Activated CD4-positive, alpha-beta memory T cell treated with anti-CD3 and anti-CD28 coated beads, Interleukin-2, amount 10 ng/mL, durations not matched to agents 7 days and 5 days (primary cell): ENCODE results near the gene WDR18. TPM values are rescaled to one million over a fixed set of nuclear protein-coding genes. Genes with fewer than 3 reads are reported as not detected.

Experiments used
- CTCF ChIA-PET: fragments of 350-600 bp; sonication (Branson Sonifier 250); formaldehyde crosslinking; loops from one replicate; lab custom pipeline; 2021; ENCODE audit warnings: antibody characterized with exemption, inconsistent platforms; lab: Charles Lee
- POLR2A ChIA-PET: fragments of 350-600 bp; sonication (Branson Sonifier 250); formaldehyde crosslinking; loops from one replicate; lab custom pipeline; 2021; ENCODE audit warnings: antibody characterized with exemption; lab: Charles Lee
- DNase-seq: peaks from one replicate; pipeline ENCODE4 v3.0.0-alpha.2; 2020
- H3K27ac Mint-ChIP-seq: one replicate; pipeline ENCODE4 v1.8.0; 2021; ENCODE audit warnings: mild to moderate bottlenecking, mixed read lengths
- H3K27me3 Mint-ChIP-seq: one replicate; pipeline ENCODE4 v1.8.0; 2021; ENCODE audit warnings: mixed read lengths
- H3K36me3 Mint-ChIP-seq: one replicate; pipeline ENCODE4 v1.8.0; 2021; ENCODE audit warnings: low read depth, mixed read lengths
- H3K4me1 Mint-ChIP-seq: one replicate; pipeline ENCODE4 v1.8.0; 2021; ENCODE audit warnings: mixed read lengths
- H3K4me3 Mint-ChIP-seq: one replicate; pipeline ENCODE4 v1.8.0; 2021; ENCODE audit warnings: mild to moderate bottlenecking, mixed read lengths
- H3K9me3 Mint-ChIP-seq: one replicate; pipeline ENCODE4 v1.8.0; 2021; ENCODE audit warnings: mixed read lengths
- total RNA-seq, 2 experiments: library from RNA; stranded (reverse); gene quantifications; one replicate each; pipeline ENCODE4 v1.2.3, GENCODE V29; 2021

Gene WDR18
- total RNA-seq, 2 experiments from 2014 or later, result 42.0 to 44.3 TPM

DNA sequence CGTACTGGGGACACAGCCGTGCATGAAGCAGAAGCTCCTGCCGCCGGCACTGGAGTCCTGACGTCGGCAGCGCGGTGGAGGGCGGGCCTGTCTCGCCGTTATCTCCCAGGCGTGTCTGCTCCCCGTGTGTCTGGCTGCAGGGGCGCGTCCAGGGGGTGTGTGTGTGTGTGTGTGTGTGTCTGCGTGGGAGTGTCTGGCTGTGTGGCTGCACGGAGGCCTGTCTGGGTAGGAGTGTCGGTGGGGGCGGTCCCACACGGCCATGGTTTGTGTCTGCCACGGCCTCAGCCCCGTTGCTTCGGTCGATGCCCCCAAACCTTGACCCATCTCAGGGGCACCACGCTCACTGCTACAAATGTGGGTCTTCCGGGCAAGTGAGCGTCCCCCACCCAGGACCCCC lies 40.0 kb upstream of the WDR18 start:
- no peak for DNase-seq
- CTCF ChIA-PET, result no interaction called here
- peaks cover 16% of the 10 kb centered on the region for H3K36me3 Mint-ChIP-seq
- H3K27me3 Mint-ChIP-seq, result no peaks in the 10 kb centered on the region
- POLR2A ChIA-PET, result no interaction called here
- no peak overlapping the region for H3K4me3 Mint-ChIP-seq
- no peaks in the 10 kb centered on the region for H3K9me3 Mint-ChIP-seq
- peaks cover 21% of the 10 kb centered on the region for H3K4me1 Mint-ChIP-seq
- H3K27ac Mint-ChIP-seq, result no peak overlapping the region

DNA sequence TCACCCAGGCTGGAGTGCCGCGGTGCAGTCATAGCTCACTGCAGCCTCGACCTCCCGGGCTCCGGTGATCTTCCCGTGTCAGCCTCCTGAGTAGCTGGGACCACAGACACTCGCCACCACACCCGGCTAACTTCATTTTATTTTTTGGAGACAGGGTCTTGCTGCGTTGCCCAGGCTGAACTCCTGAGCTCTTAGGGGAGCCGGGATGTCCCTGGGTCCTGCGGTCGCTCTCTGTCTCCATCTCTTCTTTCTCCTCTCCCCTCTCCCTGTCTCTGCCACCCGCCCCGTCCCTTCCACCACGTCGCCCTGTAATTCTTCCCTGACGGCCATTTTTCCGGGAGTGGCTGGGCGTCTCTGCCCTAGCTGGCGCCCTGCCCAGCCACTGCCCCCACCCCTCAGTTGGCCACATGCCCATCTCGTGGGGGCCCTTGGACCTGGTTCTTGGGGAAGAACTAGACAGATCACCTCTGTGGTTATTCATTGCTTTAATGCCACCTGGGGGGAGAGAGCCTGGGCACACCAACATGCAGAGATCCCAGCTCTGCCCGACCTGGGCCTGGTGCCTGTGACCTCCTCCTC lies 39.4 kb upstream of the WDR18 start:
- Mint-ChIP-seq H3K27ac (no peak overlapping the region), H3K4me3 (no peak overlapping the region), H3K36me3 (peaks cover 10% of the 10 kb centered on the region), H3K4me1 (peaks cover 16% of the 10 kb centered on the region), H3K9me3 (no peaks in the 10 kb centered on the region), H3K27me3 (no peaks in the 10 kb centered on the region)
- ChIA-PET POLR2A (no interaction called here), CTCF (no interaction called here)
- DNase-seq, result no peak

DNA sequence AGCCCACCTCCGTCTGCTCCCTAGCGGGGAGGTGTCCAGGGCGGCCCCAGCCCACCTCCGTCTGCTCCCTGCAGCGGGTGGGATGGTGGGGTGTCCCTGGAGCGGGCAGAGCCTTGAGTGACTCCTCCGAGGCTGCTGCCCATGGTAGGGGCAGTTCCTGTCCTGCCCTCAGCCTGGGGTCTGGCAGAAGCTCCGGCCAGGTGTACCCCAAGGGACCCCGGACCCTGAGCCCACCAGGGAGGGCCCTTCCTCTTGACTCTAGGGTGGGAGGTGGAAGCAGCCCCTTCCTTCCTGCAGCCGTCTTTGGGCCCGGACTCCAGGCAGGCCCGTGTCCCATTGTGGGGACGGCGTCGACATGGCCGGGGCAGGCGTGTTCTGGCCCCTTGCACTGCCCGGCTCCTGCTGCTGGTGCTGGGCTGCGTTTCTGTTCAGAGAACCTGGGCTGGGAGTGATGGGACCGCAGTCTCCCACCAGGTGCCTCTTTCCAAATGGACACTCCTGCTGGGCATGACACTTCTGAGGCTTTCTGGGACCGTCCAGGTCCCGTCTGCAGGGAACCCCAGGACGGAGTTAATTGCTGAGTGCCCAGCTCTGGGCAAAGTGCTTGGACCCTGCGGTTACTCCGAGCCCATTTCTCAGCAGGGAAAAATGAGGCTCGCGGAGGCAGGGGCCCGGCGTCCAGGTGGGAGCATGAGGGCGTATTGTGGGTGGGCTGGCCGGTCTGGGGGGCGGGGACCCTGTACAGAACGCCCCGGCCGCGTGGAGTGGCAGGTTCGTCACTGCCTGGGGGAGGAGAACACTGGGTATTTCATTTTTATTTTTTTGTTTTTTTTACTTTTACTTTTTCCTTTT lies 38.5 kb upstream of the WDR18 start:
- H3K9me3 Mint-ChIP-seq, result no peaks in the 10 kb centered on the region
- H3K27me3 Mint-ChIP-seq, result no peaks in the 10 kb centered on the region
- peaks cover 11% of the 10 kb centered on the region for H3K4me1 Mint-ChIP-seq
- H3K27ac Mint-ChIP-seq, result no peak overlapping the region
- H3K36me3 Mint-ChIP-seq, result peaks cover 6% of the 10 kb centered on the region
- ChIA-PET POLR2A (no interaction called here), CTCF (no interaction called here)
- DNase-seq, result no peak
- no peak overlapping the region for H3K4me3 Mint-ChIP-seq

DNA sequence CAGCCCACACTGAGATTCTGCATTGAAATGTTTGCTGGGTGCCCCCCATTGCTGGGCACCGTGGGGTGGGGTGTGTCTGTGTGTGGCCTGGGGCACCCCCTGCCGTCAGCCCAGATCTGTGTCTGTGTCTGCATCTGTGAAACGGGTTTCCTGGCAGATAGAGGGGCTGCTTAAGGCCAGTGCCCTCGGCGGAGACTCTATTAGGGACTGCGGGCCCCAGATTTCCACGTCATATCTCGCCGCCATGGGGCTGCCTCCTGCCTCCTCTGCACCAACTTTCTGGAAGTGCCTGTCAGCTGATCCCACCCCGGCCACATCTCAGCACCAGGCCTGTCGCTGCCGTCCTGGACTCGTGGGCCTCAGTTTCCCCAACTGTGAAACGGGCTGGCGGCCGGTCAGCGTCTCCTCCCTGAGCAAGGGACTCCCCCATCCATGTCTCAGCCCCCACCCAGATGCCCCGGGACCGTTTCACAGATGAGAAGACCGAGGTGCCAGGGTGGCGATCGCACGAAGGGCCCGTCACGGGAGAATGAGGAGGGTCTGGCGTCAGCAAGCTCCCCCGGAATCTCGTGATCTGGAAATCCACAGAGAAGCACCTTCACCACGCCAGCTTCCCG lies 36.9 kb upstream of the WDR18 start:
- ChIA-PET CTCF (no interaction called here), POLR2A (no interaction called here)
- peaks cover 7% of the 10 kb centered on the region for H3K4me1 Mint-ChIP-seq
- DNase-seq, result no peak
- H3K27ac Mint-ChIP-seq, result no peak overlapping the region
- H3K27me3 Mint-ChIP-seq, result no peaks in the 10 kb centered on the region
- no peaks in the 10 kb centered on the region for H3K9me3 Mint-ChIP-seq
- H3K4me3 Mint-ChIP-seq, result no peak overlapping the region
- H3K36me3 Mint-ChIP-seq, result no peaks in the 10 kb centered on the region

DNA sequence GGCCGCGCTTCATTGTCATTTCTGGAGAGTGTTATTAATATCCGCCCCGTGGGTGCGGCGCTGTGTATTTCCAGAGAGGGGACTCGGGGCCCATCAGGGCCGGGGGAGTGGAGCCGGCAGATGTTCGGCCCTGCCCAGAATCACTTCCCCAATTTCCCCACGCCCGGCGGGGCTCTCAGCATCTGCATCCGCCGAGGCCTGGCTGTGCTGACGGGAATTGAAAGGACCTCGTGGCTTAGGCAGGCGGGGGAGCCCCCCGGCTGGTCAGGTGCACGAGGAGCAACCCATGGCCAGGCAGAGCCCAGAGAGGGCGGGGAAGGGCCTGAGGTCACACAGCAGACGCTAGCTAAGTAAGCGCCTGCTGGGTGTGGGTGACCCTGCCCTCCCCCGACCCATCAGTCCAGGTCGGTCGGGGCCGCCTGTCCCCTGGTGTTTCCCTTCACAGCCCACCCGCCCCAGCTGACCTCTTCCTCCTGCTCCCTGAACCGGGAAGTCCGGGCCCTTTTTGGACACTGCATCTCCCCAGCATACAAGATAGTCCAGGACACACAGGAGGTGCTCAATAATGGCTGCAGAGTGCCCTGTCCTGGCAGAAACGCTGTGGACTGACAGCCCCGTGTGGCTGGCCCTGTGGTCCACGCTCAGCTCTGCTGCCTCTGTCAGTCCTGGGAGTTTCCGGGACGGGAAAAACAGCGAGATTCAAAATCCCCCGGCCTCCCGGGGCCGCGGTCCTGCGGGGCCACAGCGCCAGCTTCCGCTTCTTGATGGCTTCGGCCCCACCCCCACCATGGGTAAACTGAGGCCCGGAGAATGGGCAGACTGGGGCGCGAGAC lies 36.2 kb upstream of the WDR18 start:
- no peak for DNase-seq
- Mint-ChIP-seq H3K4me1 (peaks cover 8% of the 10 kb centered on the region), H3K4me3 (no peak overlapping the region), H3K9me3 (no peaks in the 10 kb centered on the region), H3K27ac (no peak overlapping the region), H3K36me3 (no peaks in the 10 kb centered on the region), H3K27me3 (no peaks in the 10 kb centered on the region)
- ChIA-PET POLR2A (interaction anchor here (0.6 kb wide), 1 partner anchor 18 kb away, joined by 3 read pairs; no protein-coding TSS in a partner anchor), CTCF (no interaction called here)

DNA sequence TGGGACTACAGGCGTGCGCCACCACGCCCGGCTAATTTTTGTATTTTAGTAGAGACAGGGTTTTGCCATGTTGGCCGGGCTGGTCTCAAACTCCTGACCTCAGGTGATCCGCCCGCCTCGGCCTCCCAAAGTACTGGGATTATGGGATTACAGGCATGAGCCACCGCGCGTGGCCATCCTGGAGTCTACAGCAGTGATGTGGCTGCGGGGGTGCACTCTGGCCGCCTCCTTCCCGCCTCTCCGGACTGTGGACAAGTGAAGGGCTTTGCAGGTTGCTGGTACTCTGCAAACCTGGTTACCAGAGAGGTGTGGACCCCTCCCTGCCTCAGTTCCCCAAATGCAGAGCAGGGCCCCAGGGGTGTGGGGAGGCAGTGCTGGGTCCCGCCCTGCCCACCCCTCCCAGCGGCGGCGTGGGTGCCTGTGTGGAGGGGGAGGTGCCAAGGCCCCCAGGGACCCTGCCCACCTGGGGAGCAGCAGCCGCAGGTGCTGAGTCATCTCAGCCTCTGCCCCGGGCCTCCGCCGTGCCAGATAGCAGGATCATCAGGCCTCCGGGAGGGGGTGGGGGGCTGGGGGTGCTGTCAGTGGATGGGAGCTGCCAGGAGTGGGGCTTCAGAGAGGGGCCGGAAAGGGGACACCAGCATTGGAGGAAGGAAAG lies 35.2 kb upstream of the WDR18 start:
- no peak for DNase-seq
- Mint-ChIP-seq H3K4me1 (peaks cover 16% of the 10 kb centered on the region), H3K27ac (no peak overlapping the region), H3K4me3 (no peak overlapping the region), H3K36me3 (no peaks in the 10 kb centered on the region), H3K27me3 (no peaks in the 10 kb centered on the region), H3K9me3 (no peaks in the 10 kb centered on the region)
- CTCF ChIA-PET, result no interaction called here
- POLR2A ChIA-PET, result interaction anchor here (0.6 kb wide), 1 partner anchor 19 kb away, joined by 3 read pairs; no protein-coding TSS in a partner anchor

DNA sequence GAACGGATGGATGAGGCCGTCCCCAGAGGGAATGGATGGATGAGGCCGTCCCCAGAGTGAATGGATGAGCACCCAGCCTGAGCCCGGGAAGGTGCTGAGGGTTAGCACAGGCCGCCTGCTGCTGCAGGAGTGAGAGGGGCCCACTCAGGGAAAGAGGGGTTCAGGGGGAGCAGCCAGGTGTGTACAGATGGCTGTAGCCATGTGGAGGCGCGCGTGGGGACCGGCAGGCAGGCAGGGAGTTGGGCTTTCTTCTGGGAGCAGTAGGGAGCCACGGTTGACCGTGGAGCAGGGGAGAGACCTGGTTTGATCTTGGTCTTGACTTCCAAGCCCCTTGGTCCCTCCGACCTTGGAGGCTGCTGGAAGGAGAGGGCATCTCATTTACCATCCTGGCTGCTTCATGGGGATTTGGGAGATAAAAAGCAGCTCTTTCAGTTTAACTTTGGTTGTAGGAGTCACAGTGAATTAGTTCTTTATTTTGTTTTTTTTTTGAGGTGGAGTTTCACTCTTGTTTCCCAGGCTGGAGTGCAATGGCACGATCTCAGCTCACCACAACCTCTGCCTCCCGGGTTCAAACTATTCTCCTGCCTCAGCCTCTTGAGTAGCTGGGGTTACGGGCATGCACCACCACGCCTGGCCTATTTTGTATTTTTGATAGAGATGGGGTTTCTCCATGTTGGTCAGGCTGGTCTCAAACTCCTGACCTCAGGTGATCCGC lies 33.6 kb upstream of the WDR18 start:
- H3K27ac Mint-ChIP-seq, result no peak overlapping the region
- no peak for DNase-seq
- H3K36me3 Mint-ChIP-seq, result no peaks in the 10 kb centered on the region
- no peak overlapping the region for H3K4me3 Mint-ChIP-seq
- H3K27me3 Mint-ChIP-seq, result no peaks in the 10 kb centered on the region
- POLR2A ChIA-PET, result no interaction called here
- CTCF ChIA-PET, result no interaction called here
- H3K4me1 Mint-ChIP-seq, result peaks cover 16% of the 10 kb centered on the region
- H3K9me3 Mint-ChIP-seq, result no peaks in the 10 kb centered on the region

DNA sequence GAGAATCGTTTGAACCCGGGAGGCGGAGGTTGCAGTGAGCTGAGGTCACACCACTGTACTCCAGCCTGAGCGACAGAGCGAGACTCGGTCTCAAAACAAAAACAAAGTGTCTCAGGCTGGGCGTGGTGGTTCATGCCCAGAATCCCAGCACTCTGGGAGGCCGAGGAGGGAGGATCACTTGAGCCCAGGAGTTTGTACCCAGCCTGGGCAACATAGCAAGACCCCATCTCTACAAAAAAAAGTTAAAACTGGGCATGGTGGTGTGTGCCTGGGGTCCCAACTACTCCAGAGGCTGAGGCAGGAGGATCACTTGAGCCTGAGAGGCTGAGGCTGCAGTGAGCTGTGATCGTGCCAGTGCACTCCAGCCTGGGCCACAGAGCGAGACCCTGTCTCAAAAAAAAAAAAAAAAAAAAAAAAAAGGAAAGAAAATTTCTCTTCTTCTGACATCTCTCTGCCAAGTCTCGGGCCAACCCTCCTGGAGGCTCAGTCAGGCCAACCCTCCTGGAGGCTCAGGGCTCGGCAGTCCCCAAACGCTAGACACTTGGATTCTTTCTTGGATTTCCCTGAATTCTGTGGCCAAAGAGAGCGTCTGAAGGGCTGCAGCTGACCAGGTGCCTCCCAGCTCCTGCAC lies 32.0 kb upstream of the WDR18 start:
- Mint-ChIP-seq H3K9me3 (no peaks in the 10 kb centered on the region), H3K36me3 (no peaks in the 10 kb centered on the region), H3K4me3 (no peak overlapping the region), H3K27me3 (no peaks in the 10 kb centered on the region), H3K27ac (no peak overlapping the region), H3K4me1 (peaks cover 16% of the 10 kb centered on the region)
- CTCF ChIA-PET, result no interaction called here
- POLR2A ChIA-PET, result no interaction called here
- DNase-seq, result no peak

DNA sequence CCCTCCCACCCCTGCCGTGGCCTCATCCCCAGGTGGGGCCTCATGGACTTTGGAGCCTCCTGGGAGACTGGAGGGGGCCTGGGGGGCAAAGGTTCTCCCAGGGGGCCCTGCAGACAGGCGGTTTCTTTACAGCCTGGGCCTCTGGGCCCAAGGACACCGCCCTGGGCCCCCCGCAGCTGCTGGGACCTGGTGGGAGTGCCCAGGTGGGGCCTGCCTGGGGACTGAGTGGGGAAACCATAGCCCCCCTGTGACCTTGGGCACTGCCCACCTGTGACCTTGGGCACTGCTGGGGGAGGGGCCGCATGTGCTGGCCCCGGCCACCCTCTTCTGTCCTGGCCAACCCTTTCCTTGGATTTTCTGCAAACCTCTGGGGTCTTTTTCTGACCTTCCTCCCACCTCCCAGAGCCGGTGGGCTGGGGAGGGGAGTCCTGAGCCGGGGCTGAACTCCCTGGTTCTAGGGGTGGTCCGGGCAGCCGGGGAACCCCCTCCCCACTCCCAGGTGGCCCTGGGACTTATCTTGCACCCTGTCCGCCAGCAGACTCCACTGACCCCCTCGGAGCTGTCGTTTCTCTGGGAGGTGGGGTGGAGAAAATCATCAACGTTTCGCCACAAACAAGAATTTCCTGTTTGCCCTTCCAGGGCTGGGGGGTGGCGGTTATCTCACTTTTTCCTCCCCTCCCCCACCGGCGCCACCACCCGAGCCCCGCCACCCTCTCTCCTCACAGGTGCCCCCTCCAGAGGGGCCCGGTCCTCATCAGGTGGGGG lies 31.3 kb upstream of the WDR18 start:
- CTCF ChIA-PET, result no interaction called here

DNA sequence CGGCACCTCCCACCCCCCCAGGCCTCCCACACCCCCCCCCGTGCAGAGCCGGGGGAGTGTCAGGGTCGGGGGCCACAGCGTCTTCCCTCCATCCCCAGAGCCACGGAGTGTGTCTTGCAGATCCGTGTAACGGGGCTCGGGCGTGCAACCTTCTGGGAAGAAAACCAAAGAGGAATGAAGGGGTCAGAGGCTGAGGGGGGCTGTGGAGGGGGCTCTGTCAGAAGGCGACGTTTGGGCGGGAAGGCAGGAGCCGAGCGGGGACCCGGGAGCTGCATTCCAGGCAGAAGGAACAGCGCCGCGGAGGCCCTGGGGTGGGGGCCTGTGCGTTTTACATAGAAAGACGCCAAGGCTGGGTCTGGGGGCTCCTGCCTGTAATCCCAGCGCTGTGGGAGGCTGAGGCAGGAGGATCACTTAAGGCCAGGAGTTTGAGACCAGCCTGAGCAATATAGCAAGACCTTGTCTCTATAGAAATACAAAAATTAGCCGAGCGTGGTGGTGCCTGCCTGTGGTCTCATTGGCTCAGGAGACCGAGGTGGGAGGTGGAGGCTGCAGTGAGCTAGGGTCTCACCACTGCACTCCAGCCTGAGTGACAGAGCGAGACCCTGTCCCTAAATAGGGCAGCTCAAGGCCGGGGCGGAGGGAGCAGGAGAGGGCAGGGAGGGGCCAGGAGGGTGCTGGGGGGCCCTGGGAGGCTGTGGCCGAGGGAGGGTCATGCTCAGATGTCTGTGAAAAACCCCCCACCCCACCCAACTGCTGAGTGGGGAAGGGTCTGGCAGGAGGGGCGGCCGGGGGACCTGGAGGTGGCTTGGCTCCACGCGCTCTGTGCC lies 30.5 kb upstream of the WDR18 start:
- Mint-ChIP-seq H3K9me3 (no peaks in the 10 kb centered on the region), H3K27me3 (no peaks in the 10 kb centered on the region), H3K4me1 (peaks cover 17% of the 10 kb centered on the region), H3K27ac (no peak overlapping the region), H3K36me3 (no peaks in the 10 kb centered on the region), H3K4me3 (no peak overlapping the region)
- ChIA-PET CTCF (no interaction called here), POLR2A (no interaction called here)
- DNase-seq, result no peak

More for the DNA sequence above, 31.3 kb upstream of the WDR18 start:
- POLR2A ChIA-PET, result no interaction called here
- Mint-ChIP-seq H3K9me3 (no peaks in the 10 kb centered on the region), H3K4me1 (peaks cover 16% of the 10 kb centered on the region), H3K27me3 (no peaks in the 10 kb centered on the region), H3K27ac (no peak overlapping the region), H3K4me3 (peak overlapping the region; percentile 7), H3K36me3 (no peaks in the 10 kb centered on the region)
- no peak for DNase-seq

DNA sequence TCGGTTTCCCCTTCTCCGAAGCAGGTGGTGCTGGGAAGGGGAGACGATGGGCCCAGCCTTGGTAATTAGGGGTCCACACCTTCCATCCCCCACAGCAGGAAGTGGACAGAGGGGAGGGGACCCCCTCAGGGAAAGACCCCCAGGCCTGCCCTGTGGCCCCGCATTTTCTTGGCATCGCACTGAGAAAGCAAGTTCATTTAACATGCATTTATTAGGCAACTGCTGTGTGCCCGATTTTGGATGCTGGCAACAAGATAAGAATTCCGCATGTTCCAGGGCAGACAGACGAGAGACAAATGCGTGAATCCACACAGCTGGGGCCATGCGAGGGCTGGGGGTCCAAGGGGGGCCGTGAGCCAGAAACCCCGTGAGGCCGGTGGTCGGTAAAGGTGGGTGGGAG lies 29.9 kb upstream of the WDR18 start:
- ChIA-PET POLR2A (no interaction called here), CTCF (no interaction called here)
- peaks cover 20% of the 10 kb centered on the region for H3K4me1 Mint-ChIP-seq
- H3K36me3 Mint-ChIP-seq, result no peaks in the 10 kb centered on the region
- H3K27me3 Mint-ChIP-seq, result no peaks in the 10 kb centered on the region
- H3K4me3 Mint-ChIP-seq, result no peak overlapping the region
- no peak overlapping the region for H3K27ac Mint-ChIP-seq
- no peaks in the 10 kb centered on the region for H3K9me3 Mint-ChIP-seq
- DNase-seq, result no peak
